ENCODE measurements around the gene RAB4B.

The RAB4B gene

DNA sequence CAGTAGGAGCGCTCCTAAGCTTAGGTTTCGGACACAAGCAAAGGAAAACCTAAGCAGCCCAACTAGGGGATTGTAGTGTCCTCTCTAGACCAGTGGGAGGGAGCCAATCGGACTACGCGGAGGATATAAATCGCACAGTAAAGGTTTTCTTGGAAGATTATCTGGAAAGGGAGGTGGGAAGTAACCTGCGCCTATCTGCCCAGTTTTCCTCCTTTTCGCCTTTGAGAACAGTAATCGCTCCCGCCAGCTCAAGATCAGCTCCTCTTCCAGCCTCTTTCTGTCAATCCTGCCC lies 456 bp upstream of the RAB4B start (continued):
- TF ChIP-seq PBX3 (CRISPR knock-in tag; IDR thresholded peaks at IDR 0.05), result no peak
- TF ChIP-seq ZNF404 (tag by site-specific recombination; IDR thresholded peaks at IDR 0.05), result no peak
- peak; percentile 68; the same call in 1 of the 2 replicates for TF ChIP-seq ZNF324 (tag by site-specific recombination; IDR thresholded peaks at IDR 0.05)
- TF ChIP-seq, protein P1, sequence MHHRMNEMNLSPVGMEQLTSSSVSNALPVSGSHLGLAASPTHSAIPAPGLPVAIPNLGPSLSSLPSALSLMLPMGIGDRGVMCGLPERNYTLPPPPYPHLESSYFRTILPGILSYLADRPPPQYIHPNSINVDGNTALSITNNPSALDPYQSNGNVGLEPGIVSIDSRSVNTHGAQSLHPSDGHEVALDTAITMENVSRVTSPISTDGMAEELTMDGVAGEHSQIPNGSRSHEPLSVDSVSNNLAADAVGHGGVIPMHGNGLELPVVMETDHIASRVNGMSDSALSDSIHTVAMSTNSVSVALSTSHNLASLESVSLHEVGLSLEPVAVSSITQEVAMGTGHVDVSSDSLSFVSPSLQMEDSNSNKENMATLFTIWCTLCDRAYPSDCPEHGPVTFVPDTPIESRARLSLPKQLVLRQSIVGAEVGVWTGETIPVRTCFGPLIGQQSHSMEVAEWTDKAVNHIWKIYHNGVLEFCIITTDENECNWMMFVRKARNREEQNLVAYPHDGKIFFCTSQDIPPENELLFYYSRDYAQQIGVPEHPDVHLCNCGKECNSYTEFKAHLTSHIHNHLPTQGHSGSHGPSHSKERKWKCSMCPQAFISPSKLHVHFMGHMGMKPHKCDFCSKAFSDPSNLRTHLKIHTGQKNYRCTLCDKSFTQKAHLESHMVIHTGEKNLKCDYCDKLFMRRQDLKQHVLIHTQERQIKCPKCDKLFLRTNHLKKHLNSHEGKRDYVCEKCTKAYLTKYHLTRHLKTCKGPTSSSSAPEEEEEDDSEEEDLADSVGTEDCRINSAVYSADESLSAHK (tag by site-specific recombination; IDR thresholded peaks at IDR 0.05), result peak; percentile 10; the same call in 1 of the 2 replicates
- TF ChIP-seq ZNF292 (tag by site-specific recombination; IDR thresholded peaks at IDR 0.05; ENCODE audit: borderline replicate concordance, low read depth), result no peak
- TF ChIP-seq, protein P2, sequence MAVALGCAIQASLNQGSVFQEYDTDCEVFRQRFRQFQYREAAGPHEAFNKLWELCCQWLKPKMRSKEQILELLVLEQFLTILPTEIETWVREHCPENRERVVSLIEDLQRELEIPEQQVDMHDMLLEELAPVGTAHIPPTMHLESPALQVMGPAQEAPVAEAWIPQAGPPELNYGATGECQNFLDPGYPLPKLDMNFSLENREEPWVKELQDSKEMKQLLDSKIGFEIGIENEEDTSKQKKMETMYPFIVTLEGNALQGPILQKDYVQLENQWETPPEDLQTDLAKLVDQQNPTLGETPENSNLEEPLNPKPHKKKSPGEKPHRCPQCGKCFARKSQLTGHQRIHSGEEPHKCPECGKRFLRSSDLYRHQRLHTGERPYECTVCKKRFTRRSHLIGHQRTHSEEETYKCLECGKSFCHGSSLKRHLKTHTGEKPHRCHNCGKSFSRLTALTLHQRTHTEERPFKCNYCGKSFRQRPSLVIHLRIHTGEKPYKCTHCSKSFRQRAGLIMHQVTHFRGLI (tag by site-specific recombination; IDR thresholded peaks at IDR 0.05), result peak; percentile 25; the same call in 1 of the 2 replicates
- TF ChIP-seq ZNF654 (tag by site-specific recombination; IDR thresholded peaks at IDR 0.05; ENCODE audit: low read depth), result no peak
- TF ChIP-seq ZNF580 (tag by site-specific recombination; IDR thresholded peaks at IDR 0.05), result 0 out of 2 replicates have a peak, but pooled peaks have one; percentile 9
- no peak for TF ChIP-seq ZNF416 (tag by site-specific recombination; IDR thresholded peaks at IDR 0.05)
- no peak for TF ChIP-seq ZNF768 (tag by site-specific recombination; IDR thresholded peaks at IDR 0.05)
- no peak for TF ChIP-seq EGR2 (tag by site-specific recombination; IDR thresholded peaks at IDR 0.05; ENCODE audit: low read depth)
- no peak for TF ChIP-seq ZNF239 (tag by site-specific recombination; IDR thresholded peaks at IDR 0.05)
- TF ChIP-seq, protein P3, sequence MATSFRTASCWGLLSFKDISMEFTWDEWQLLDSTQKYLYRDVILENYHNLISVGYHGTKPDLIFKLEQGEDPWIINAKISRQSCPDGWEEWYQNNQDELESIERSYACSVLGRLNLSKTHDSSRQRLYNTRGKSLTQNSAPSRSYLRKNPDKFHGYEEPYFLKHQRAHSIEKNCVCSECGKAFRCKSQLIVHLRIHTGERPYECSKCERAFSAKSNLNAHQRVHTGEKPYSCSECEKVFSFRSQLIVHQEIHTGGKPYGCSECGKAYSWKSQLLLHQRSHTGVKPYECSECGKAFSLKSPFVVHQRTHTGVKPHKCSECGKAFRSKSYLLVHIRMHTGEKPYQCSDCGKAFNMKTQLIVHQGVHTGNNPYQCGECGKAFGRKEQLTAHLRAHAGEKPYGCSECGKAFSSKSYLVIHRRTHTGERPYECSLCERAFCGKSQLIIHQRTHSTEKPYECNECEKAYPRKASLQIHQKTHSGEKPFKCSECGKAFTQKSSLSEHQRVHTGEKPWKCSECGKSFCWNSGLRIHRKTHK (tag by site-specific recombination; IDR thresholded peaks at IDR 0.05), result no peak
- TF ChIP-seq, protein P4, sequence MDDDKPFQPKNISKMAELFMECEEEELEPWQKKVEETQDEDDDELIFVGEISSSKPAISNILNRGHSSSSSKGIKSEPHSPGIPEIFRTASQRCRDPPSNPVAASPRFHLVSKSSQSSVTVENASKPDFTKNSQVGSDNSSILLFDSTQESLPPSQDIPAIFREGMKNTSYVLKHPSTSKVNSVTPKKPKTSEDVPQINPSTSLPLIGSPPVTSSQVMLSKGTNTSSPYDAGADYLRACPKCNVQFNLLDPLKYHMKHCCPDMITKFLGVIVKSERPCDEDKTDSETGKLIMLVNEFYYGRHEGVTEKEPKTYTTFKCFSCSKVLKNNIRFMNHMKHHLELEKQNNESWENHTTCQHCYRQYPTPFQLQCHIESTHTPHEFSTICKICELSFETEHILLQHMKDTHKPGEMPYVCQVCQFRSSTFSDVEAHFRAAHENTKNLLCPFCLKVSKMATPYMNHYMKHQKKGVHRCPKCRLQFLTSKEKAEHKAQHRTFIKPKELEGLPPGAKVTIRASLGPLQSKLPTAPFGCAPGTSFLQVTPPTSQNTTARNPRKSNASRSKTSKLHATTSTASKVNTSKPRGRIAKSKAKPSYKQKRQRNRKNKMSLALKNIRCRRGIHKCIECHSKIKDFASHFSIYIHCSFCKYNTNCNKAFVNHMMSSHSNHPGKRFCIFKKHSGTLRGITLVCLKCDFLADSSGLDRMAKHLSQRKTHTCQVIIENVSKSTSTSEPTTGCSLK (tag by site-specific recombination; IDR thresholded peaks at IDR 0.05), result no peak
- TF ChIP-seq, protein P5, sequence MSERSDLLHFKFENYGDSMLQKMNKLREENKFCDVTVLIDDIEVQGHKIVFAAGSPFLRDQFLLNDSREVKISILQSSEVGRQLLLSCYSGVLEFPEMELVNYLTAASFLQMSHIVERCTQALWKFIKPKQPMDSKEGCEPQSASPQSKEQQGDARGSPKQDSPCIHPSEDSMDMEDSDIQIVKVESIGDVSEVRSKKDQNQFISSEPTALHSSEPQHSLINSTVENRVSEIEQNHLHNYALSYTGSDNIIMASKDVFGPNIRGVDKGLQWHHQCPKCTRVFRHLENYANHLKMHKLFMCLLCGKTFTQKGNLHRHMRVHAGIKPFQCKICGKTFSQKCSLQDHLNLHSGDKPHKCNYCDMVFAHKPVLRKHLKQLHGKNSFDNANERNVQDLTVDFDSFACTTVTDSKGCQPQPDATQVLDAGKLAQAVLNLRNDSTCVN (tag by site-specific recombination; optimal IDR thresholded peaks at IDR 0.05), result no peak
